OCI-LY1 (cell line): ENCODE results near the gene CHN2.

Experiments used
- H2AFZ ChIP-seq: fragments of 200-600 bp; sonication (generic), shearing (Covaris generic); 2 replicates; pipeline ENCODE4 v1.6.0; 2014; ENCODE audit warnings: antibody characterized with exemption, mild to moderate bottlenecking, low read length
- H3F3A ChIP-seq: fragments of 200-600 bp; sonication (generic), shearing (Covaris generic); 2 replicates; pipeline ENCODE4 v1.6.0; 2014; ENCODE audit warnings: mild to moderate bottlenecking, antibody characterized with exemption, low read length, moderate library complexity; ENCODE audit not compliant: insufficient read depth
- H3K27ac ChIP-seq: fragments of 200-600 bp; sonication (generic); 2 replicates; pipeline ENCODE4 v1.5.1; 2014; ENCODE audit warnings: low read length, mixed run types, mild to moderate bottlenecking, low read depth; ENCODE audit not compliant: poor library complexity, severe bottlenecking
- H3K27me3 ChIP-seq: fragments of 200-600 bp; sonication (generic); 2 replicates; pipeline ENCODE4 v1.6.0; 2014; ENCODE audit warnings: antibody characterized with exemption, mild to moderate bottlenecking, low read length, moderate library complexity; ENCODE audit not compliant: insufficient read depth
- H3K36me3 ChIP-seq: fragments of 200-600 bp; sonication (generic); 2 replicates; pipeline ENCODE4 v1.6.1; 2014; ENCODE audit warnings: mild to moderate bottlenecking, antibody characterized with exemption, low read length, moderate library complexity, mixed read lengths; ENCODE audit not compliant: insufficient read depth
- H3K4me1 ChIP-seq: fragments of 200-600 bp; sonication (generic); 2 replicates; pipeline ENCODE4 v1.5.1; 2014; ENCODE audit warnings: mild to moderate bottlenecking, low read length, moderate library complexity; ENCODE audit not compliant: insufficient read depth, severe bottlenecking
- H3K4me2 ChIP-seq: fragments of 200-600 bp; sonication (generic), shearing (Covaris generic); 2 replicates; pipeline ENCODE4 v1.6.1; 2014; ENCODE audit warnings: low read length
- H3K4me3 ChIP-seq: fragments of 200-600 bp; sonication (generic); 2 replicates; pipeline ENCODE4 v1.5.1; 2014; ENCODE audit warnings: low read length, low read depth, mild to moderate bottlenecking, mixed read lengths; ENCODE audit not compliant: poor library complexity, severe bottlenecking
- H3K79me2 ChIP-seq: fragments of 200-600 bp; shearing (Covaris generic); 2 replicates; pipeline ENCODE4 v1.6.1; 2016; ENCODE audit warnings: mixed run types, low read length, mixed read lengths; ENCODE audit not compliant: insufficient read depth
- H3K9ac ChIP-seq: fragments of 200-600 bp; sonication (generic), shearing (Covaris generic); 2 replicates; pipeline ENCODE4 v1.6.1; 2014; ENCODE audit warnings: mild to moderate bottlenecking, low read length, mixed read lengths
- H3K9me2 ChIP-seq: fragments of 200-600 bp; sonication (generic), shearing (Covaris generic); 2 replicates; pipeline ENCODE4 v1.6.1; 2014; ENCODE audit warnings: low read depth, mild to moderate bottlenecking, low read length, mixed read lengths
- H3K9me3 ChIP-seq: fragments of 200-600 bp; shearing (Covaris generic); 2 replicates; pipeline ENCODE4 v1.6.1; 2014; ENCODE audit warnings: low read length, mixed read lengths
- H4K20me1 ChIP-seq: fragments of 200-600 bp; sonication (generic), shearing (Covaris generic); 2 replicates; pipeline ENCODE4 v1.6.0; 2016; ENCODE audit warnings: mild to moderate bottlenecking, low read length; ENCODE audit not compliant: insufficient read depth
- EZH2 ChIP-seq: fragments of 200-600 bp; sonication (generic), shearing (Covaris generic); IDR thresholded peaks from 2 replicates; pipeline ENCODE4 v1.8.0; 2017; ENCODE audit warnings: borderline replicate concordance, mixed run types, mild to moderate bottlenecking, antibody characterized with exemption, low read length, moderate library complexity, mixed read lengths
- TF ChIP-seq, protein P1 (sequence below): fragments of 200-600 bp; sonication (generic), shearing (Covaris generic); IDR thresholded peaks from 2 replicates; pipeline ENCODE4 v1.5.1; 2017; ENCODE audit warnings: mild to moderate bottlenecking, antibody characterized with exemption, low read length, moderate library complexity, mixed read lengths

CHN2 gene

DNA sequence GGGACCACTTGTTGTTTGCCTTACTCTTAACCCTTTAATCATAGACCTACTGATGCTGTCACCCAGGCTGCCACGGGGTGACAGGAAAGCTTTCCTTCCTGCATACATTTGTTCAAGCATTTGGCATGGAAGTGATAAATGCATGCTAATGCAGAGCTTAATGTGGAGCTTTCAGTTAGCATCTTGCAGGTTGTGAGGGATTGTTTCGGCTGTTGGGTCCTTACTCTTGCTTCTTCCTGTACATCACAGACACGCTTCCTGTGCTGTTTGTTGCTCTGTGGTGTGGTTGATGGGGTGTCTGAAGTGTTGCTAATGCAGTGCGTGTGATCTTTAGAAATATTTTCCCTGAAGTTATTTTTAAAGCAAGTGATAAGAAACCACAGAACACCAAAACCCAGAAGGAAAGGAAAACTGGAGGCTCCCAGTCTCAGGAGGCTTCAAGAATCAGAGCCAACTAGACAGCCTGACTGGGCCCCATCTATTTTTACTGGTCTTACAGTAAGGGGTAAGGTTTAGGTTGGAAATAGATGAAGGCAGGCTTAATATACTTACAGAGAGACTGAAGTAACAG, 143.1 kb downstream of the CHN2 start:
- no peak overlapping the region for H3K9ac ChIP-seq
- TF ChIP-seq, protein P1, sequence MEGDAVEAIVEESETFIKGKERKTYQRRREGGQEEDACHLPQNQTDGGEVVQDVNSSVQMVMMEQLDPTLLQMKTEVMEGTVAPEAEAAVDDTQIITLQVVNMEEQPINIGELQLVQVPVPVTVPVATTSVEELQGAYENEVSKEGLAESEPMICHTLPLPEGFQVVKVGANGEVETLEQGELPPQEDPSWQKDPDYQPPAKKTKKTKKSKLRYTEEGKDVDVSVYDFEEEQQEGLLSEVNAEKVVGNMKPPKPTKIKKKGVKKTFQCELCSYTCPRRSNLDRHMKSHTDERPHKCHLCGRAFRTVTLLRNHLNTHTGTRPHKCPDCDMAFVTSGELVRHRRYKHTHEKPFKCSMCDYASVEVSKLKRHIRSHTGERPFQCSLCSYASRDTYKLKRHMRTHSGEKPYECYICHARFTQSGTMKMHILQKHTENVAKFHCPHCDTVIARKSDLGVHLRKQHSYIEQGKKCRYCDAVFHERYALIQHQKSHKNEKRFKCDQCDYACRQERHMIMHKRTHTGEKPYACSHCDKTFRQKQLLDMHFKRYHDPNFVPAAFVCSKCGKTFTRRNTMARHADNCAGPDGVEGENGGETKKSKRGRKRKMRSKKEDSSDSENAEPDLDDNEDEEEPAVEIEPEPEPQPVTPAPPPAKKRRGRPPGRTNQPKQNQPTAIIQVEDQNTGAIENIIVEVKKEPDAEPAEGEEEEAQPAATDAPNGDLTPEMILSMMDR = no peak
- no peak for TF ChIP-seq EZH2
- H3K27ac ChIP-seq = no peak overlapping the region
- H2AFZ ChIP-seq = no peak overlapping the region
- H3K4me2 ChIP-seq = no peak overlapping the region
- H3F3A ChIP-seq = no peaks in the 10 kb centered on the region
- no peaks in the 10 kb centered on the region for H3K9me3 ChIP-seq
- 0 out of 2 replicates have a peak, but pooled peaks cover 3% of the 10 kb centered on the region for H3K27me3 ChIP-seq
- no peaks in the 10 kb centered on the region for H3K4me1 ChIP-seq
- no peaks in the 10 kb centered on the region for H3K79me2 ChIP-seq
- H3K36me3 ChIP-seq = no peaks in the 10 kb centered on the region
- H3K9me2 ChIP-seq = no peaks in the 10 kb centered on the region
- no peaks in the 10 kb centered on the region for H4K20me1 ChIP-seq
- H3K4me3 ChIP-seq = no peak overlapping the region

DNA sequence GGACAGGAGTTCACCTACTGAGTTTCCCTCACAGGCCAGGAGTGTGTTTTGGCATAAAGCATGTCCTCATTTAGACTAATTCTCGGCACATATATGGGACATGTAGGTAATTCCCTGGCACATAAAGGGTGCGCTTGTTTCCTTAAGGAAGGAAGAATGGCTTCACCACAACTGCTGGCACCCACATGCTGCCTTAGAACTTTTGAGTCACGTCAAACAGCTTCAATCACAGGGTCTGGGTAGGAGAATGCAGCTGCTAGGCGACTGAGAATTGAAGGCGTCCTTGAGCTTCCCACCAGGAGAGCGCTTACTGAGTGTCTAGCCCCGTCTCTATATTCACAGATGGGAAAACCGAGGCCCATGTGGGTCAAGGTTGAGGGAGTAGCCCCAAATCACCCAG, 146.1 kb downstream of the CHN2 start:
- H3K79me2 ChIP-seq = no peaks in the 10 kb centered on the region
- no peaks in the 10 kb centered on the region for H3K9me2 ChIP-seq
- no peak overlapping the region for H3K27ac ChIP-seq
- no peak overlapping the region for H2AFZ ChIP-seq
- no peaks in the 10 kb centered on the region for H3K36me3 ChIP-seq
- H3K4me2 ChIP-seq = no peak overlapping the region
- no peaks in the 10 kb centered on the region for H3K27me3 ChIP-seq
- no peaks in the 10 kb centered on the region for H3F3A ChIP-seq
- no peak overlapping the region for H3K4me3 ChIP-seq
- H4K20me1 ChIP-seq = no peaks in the 10 kb centered on the region
- H3K9me3 ChIP-seq = no peaks in the 10 kb centered on the region
- H3K9ac ChIP-seq = no peak overlapping the region
- H3K4me1 ChIP-seq = no peaks in the 10 kb centered on the region
- TF ChIP-seq EZH2 = no peak
- TF ChIP-seq, protein P1 = no peak

GRCh38 chr7:29341156-29341555, 146.6 kb downstream of the CHN2 start:
- H2AFZ ChIP-seq = no peak overlapping the region
- no peak overlapping the region for H3K4me3 ChIP-seq
- TF ChIP-seq, protein P1 = no peak
- TF ChIP-seq EZH2 = no peak
- H3K9me3 ChIP-seq = no peaks in the 10 kb centered on the region
- no peaks in the 10 kb centered on the region for H3K4me1 ChIP-seq
- H3K9ac ChIP-seq = no peak overlapping the region
- no peaks in the 10 kb centered on the region for H3F3A ChIP-seq
- no peaks in the 10 kb centered on the region for H3K36me3 ChIP-seq
- no peaks in the 10 kb centered on the region for H4K20me1 ChIP-seq
- no peaks in the 10 kb centered on the region for H3K9me2 ChIP-seq
- no peaks in the 10 kb centered on the region for H3K27me3 ChIP-seq
- no peaks in the 10 kb centered on the region for H3K79me2 ChIP-seq
- no peak overlapping the region for H3K27ac ChIP-seq
- no peak overlapping the region for H3K4me2 ChIP-seq
